Thyroid gland (tissue), 4 donors: ENCODE data around the gene ANKRD11. TPM values are rescaled to one million over a fixed set of nuclear protein-coding genes. Genes with fewer than 3 reads are reported as not detected.
"Not testable (repeated sequence)": the region's sequence is repeated elsewhere in the genome, so short reads cannot be mapped to it uniquely, and the experiment has no call there.

ENCODE experiments used
- DNase-seq, 2 donors: peaks; one replicate each; pipeline ENCODE4 v3.0.0-alpha.2; 2019
- H3K27ac ChIP-seq, 3 donors: fragments of 200-600 bp; sonication (generic); 1 replicate in 2 of 3; 2 replicates in 1 of 3; pipeline ENCODE4 v1.5.1; 2016 to 2019; ENCODE audit warnings: mild to moderate bottlenecking in 1 of 3, moderate library complexity in 1 of 3
- H3K27me3 ChIP-seq: fragments of 200-600 bp; sonication (generic); one replicate; pipeline ENCODE4 v1.5.1; 2019
- H3K36me3 ChIP-seq, 2 donors: fragments of 200-600 bp; sonication (generic); one replicate each; pipeline ENCODE4 v1.5.1; 2016 to 2019
- H3K4me1 ChIP-seq, 2 donors: fragments of 200-600 bp; sonication (generic); one replicate each; pipeline ENCODE4 v1.5.1; 2017 to 2019
- H3K4me3 ChIP-seq, 3 donors: fragments of 200-600 bp; sonication (generic); replicated peaks in 1 of 3; 1 replicate in 2 of 3; 2 replicates in 1 of 3; pipeline ENCODE4 v1.5.1; 2016; ENCODE audit warnings: mild to moderate bottlenecking in 1 of 3
- H3K9me3 ChIP-seq: fragments of 200-600 bp; sonication (generic); one replicate; pipeline ENCODE4 v1.5.1; 2017
- CTCF ChIP-seq, 6 experiments: fragments of 200-600 bp in 3 of 6; fragments of 450-650 bp in 3 of 6; sonication (generic) in 3 of 6; IDR thresholded peaks; one replicate each; pipeline ENCODE4 v1.5.1; 2016 to 2019; ENCODE audit warnings: antibody characterized with exemption in 6 of 6, mild to moderate bottlenecking in 2 of 6, inconsistent platforms in 1 of 6, moderate library complexity in 1 of 6
- POLR2A ChIP-seq, 2 donors: fragments of 450-650 bp; IDR thresholded peaks; one replicate each; pipeline ENCODE4 v1.6.1; 2017; ENCODE audit warnings: antibody characterized with exemption in 2 of 2, mild to moderate bottlenecking in 2 of 2, moderate library complexity in 1 of 2
- WGBS, 2 donors: methylation state at CpG; one replicate each; pipeline ENCODE4 v1.1.5; 2017; 5-methylcytosine and 5-hydroxymethylcytosine counted together
- intact Hi-C: fragments of 100-400 bp; cut with DNase I; formaldehyde crosslinking; loops from one replicate; pipeline ENCODE4 v1.15.1; 2023
- total RNA-seq, 4 donors: library from RNA; depleted of rRNA; stranded (reverse); fragments of >200 nt; gene quantifications; one replicate each; pipeline ENCODE4 v1.2.3, GENCODE V29; 2016

The ANKRD11 gene
- total RNA-seq, 4 donors from 2014 or later = 62.1 to 90.4 (median 75.0) TPM

GRCh38 chr16:89308391-89309333 is 181.7 kb downstream of the ANKRD11 start:
- intact Hi-C loops = no loop called here
- H3K9me3 ChIP-seq = no peaks in the 10 kb centered on the region
- H3K4me1 ChIP-seq = peaks cover 0 to under 1% of the 10 kb centered on the region in 2 donors
- no peak overlapping the region for H3K4me3 ChIP-seq
- WGBS, 2 donors = 80 to 84% methylated on average over 28 of the region's 30 CpGs
- no peak overlapping the region for H3K27ac ChIP-seq
- TF ChIP-seq CTCF (IDR thresholded peaks at IDR 0.05) (peak in 4 of 6 experiments; percentile 14 to 46 (median 30)), POLR2A (IDR thresholded peaks at IDR 0.05) (no peak)
- H3K36me3 ChIP-seq = peaks cover 4 to 13% of the 10 kb centered on the region in 2 donors
- no peaks in the 10 kb centered on the region for H3K27me3 ChIP-seq
- DNase-seq = no peak

DNA sequence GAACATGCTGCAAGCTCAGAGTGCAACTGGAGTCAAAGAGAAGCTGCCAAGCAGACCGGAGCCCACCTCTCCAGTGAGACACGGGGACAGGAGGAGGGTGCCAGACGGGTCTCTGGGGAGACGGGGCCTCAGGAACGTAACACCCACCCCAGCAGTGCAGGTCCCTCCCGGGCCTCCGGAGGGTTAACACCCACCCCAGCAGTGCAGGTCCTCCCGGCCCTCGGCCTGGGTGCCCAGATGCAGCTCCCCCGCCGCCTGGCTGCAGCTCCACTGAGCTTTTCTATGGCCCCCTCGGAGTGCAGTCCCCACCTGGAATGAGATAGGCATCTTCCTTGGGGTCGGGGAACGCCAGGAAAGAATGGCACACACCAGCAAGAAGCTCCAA is 182.9 kb downstream of the ANKRD11 start:
- no peak overlapping the region for H3K27ac ChIP-seq
- no peaks in the 10 kb centered on the region for H3K27me3 ChIP-seq
- no peaks in the 10 kb centered on the region for H3K9me3 ChIP-seq
- H3K4me1 ChIP-seq = no peaks in the 10 kb centered on the region
- peaks cover 4 to 23% of the 10 kb centered on the region in 2 donors for H3K36me3 ChIP-seq
- H3K4me3 ChIP-seq = no peak overlapping the region
- TF ChIP-seq CTCF (IDR thresholded peaks at IDR 0.05) (no peak), POLR2A (IDR thresholded peaks at IDR 0.05) (no peak)
- intact Hi-C loops = no loop called here
- WGBS, 2 donors = 91 to 95% methylated on average over 10 to 14 of the region's 14 CpGs
- DNase-seq = no peak

DNA sequence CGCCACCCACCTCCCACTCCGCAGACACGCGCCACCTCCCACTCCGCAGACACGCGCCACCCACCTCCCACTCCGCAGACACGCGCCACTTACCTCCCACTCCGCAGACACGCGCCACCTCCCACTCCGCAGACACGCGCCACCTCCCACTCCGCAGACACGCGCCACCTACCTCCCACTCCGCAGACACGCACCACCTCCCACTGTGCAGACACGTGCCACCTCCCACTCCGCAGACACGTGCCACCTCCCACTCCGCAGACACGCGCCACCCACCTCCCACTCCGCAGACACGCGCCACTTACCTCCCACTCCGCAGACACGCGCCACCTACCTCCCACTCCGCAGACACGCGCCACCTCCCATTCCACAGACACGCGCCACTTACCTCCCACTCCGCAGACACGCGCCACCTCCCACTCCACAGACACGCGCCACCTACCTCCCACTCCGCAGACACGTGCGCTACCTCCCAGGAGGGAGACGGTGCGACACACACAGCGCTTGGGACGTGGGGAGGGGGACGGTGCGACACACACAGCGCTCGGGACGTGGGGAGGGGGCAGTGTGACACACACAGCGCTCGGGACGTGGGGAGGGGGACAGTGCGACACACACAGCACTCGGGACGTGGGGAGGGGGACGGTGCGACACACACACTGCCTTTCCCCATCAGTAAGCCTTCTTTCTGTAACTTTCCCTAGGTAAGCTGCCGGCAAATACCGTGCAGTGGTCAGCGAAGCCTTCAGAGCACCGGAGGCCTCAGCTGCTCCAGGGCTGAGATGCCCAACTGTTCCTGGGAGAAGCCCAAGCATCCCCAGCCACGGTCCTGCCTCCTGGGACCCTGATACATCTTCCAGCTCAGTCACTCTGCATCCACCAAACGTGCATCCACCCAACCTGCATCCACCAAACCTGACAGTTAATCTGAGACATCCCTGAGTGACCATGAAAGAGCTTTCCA is 183.6 kb downstream of the ANKRD11 start:
- H3K4me1 ChIP-seq, H3K27me3 ChIP-seq, intact Hi-C loops, DNase-seq, H3K9me3 ChIP-seq, H3K27ac ChIP-seq, H3K4me3 ChIP-seq: not testable (repeated sequence)
- WGBS, 2 donors = 97% methylated on average over 25 to 42 of the region's 69 CpGs
- peaks cover 4 to 23% of the 10 kb centered on the region in 2 donors for H3K36me3 ChIP-seq

GRCh38 chr16:89304941-89305705 is 185.2 kb downstream of the ANKRD11 start:
- Histone ChIP-seq H3K36me3 (peaks cover 0 to 23% of the 10 kb centered on the region in 2 donors), H3K4me3 (no peak overlapping the region), H3K27me3 (no peaks in the 10 kb centered on the region), H3K27ac (no peak overlapping the region), H3K9me3 (no peaks in the 10 kb centered on the region), H3K4me1 (no peaks in the 10 kb centered on the region)
- TF ChIP-seq POLR2A (IDR thresholded peaks at IDR 0.05) = no peak
- TF ChIP-seq CTCF (IDR thresholded peaks at IDR 0.05) = no peak
- no peak for DNase-seq
- intact Hi-C loops = no loop called here
- 89% methylated on average over 35 to 42 of the region's 43 CpGs for WGBS, 2 donors
